GM12878 (cell line): ENCODE results near the gene PRL. TPM values are rescaled to one million over a fixed set of nuclear protein-coding genes. Genes with fewer than 3 reads are reported as not detected.

Source experiments
- ATAC-seq: fragments of 200-7000 bp; cut with Tn5 transposase; 3 replicates; pipeline ENCODE4 v1.9.1; 2020; ENCODE audit warnings: mild to moderate bottlenecking, moderate library complexity
- BruUV-seq: library from RNA; stranded (reverse); fragments of 400-500 nt; replicated peaks from 2 replicates; lab custom pipeline; 2021; lab: Mats Ljungman, UMichigan
- CTCF ChIA-PET: fragments of 300-600 bp; sonication (Branson Sonifier 250); formaldehyde crosslinking; extraction: SDS; loops from one replicate; lab custom pipeline; 2021; ENCODE audit warnings: inconsistent platforms; lab: Yijun Ruan, JAX
- POLR2A ChIA-PET: fragments of 350-600 bp; formaldehyde crosslinking; extraction: SDS; loops from one replicate; lab custom pipeline; 2021; ENCODE audit warnings: inconsistent platforms; lab: Charles Lee
- RAD21 ChIA-PET: fragments of 300-600 bp; sonication (Branson Sonifier 250); formaldehyde crosslinking; loops from one replicate; lab custom pipeline; 2023; ENCODE audit warnings: antibody characterized with exemption; ENCODE audit not compliant: unreplicated experiment; lab: Charles Lee
- SMC1A ChIA-PET: fragments of 300-600 bp; sonication (Branson Sonifier 250); formaldehyde crosslinking; loops from one replicate; lab custom pipeline; 2023; ENCODE audit not compliant: unreplicated experiment, uncharacterized antibody; lab: Charles Lee
- DNase-seq: peaks from one replicate; pipeline ENCODE4 v3.0.0-alpha.2; 2011; ENCODE audit warnings: low read depth, low spot score
- FAIRE-seq: peaks from 3 replicates; lab custom pipeline; 2011; peaks lifted over from hg19 to GRCh38; lab: Jason Lieb, UNC
- H2AFZ ChIP-seq: 2 replicates; pipeline ENCODE4 v1.6.0; 2011; ENCODE audit warnings: low read depth, low read length, control low read depth; ENCODE audit not compliant: control insufficient read depth
- H3K27ac ChIP-seq: 2 replicates; pipeline ENCODE4 v1.5.1; 2011; ENCODE audit warnings: control low read depth; ENCODE audit not compliant: control insufficient read depth, insufficient read depth
- H3K27me3 ChIP-seq, 2 experiments: replicated peaks in 1 of 2; 2 replicates each; pipeline versions ENCODE4 v1.6.0 to v1.6.1; 2011; ENCODE audit warnings: low read length in 1 of 2; ENCODE audit not compliant: control insufficient read depth in 2 of 2, insufficient read depth in 2 of 2
- H3K36me3 ChIP-seq, 2 experiments: 2 replicates each; pipeline ENCODE4 v1.5.1; 2011; ENCODE audit warnings: low read length in 1 of 2; ENCODE audit not compliant: control insufficient read depth in 2 of 2, insufficient read depth in 2 of 2
- H3K4me1 ChIP-seq: 2 replicates; pipeline ENCODE4 v1.6.1; 2011; ENCODE audit warnings: mild to moderate bottlenecking, low read length, moderate library complexity, mixed read lengths; ENCODE audit not compliant: control insufficient read depth, insufficient read depth
- H3K4me2 ChIP-seq: 2 replicates; pipeline ENCODE4 v1.6.0; 2011; ENCODE audit warnings: control low read depth; ENCODE audit not compliant: control insufficient read depth, insufficient read depth
- H3K4me3 ChIP-seq: fragments of 200-600 bp; sonication (generic); 2 replicates; pipeline ENCODE4 v1.5.1; 2016
- H3K79me2 ChIP-seq: 2 replicates; pipeline ENCODE4 v1.6.0; 2011; ENCODE audit warnings: low read length; ENCODE audit not compliant: control insufficient read depth, insufficient read depth
- H3K9ac ChIP-seq: 2 replicates; pipeline ENCODE4 v1.8.0; 2011; ENCODE audit warnings: low read length, control low read depth, mixed read lengths; ENCODE audit not compliant: control insufficient read depth, insufficient read depth
- H3K9me3 ChIP-seq: replicated peaks from 3 replicates; pipeline ENCODE4 v1.5.1; 2011; ENCODE audit warnings: mild to moderate bottlenecking, low read length; ENCODE audit not compliant: control insufficient read depth, insufficient read depth
- H4K20me1 ChIP-seq: 2 replicates; pipeline ENCODE4 v1.6.0; 2011; ENCODE audit not compliant: control insufficient read depth, insufficient read depth
- BHLHE40 ChIP-seq, 2 experiments: fragments of 450-650 bp in 1 of 2; IDR thresholded peaks; 2 replicates each; pipeline ENCODE4 v1.6.1; 2011 to 2017; ENCODE audit warnings: low read depth in 2 of 2, borderline replicate concordance in 1 of 2, improper control_type of control experiment in 1 of 2, low read length in 1 of 2, mild to moderate bottlenecking in 1 of 2
- BMI1 ChIP-seq: fragments of 450-650 bp; IDR thresholded peaks from 2 replicates; pipeline ENCODE4 v1.6.1; 2016; ENCODE audit warnings: mild to moderate bottlenecking, moderate library complexity, borderline replicate concordance
- CHD2 ChIP-seq: IDR thresholded peaks from 2 replicates; pipeline ENCODE4 v1.6.1; 2011; ENCODE audit warnings: low read depth, low read length, improper control_type of control experiment, borderline replicate concordance
- ETV6 ChIP-seq, 2 experiments: fragments of 450-650 bp in 1 of 2; IDR thresholded peaks in 1 of 2; conservative IDR thresholded peaks in 1 of 2; 2 replicates each; pipeline ENCODE4 v1.6.1; 2014; ENCODE audit warnings: antibody characterized with exemption in 1 of 2, borderline replicate concordance in 1 of 2, low read depth in 1 of 2, mild to moderate bottlenecking in 1 of 2, moderate library complexity in 1 of 2
- FOXM1 ChIP-seq: IDR thresholded peaks from 2 replicates; pipeline ENCODE4 v1.6.1; 2012; ENCODE audit warnings: low read depth, mild to moderate bottlenecking, inconsistent platforms, low read length, moderate library complexity
- KLF5 ChIP-seq: fragments of 450-650 bp; IDR thresholded peaks from 2 replicates; pipeline ENCODE4 v1.6.1; 2014; ENCODE audit warnings: mild to moderate bottlenecking; ENCODE audit not compliant: partially characterized antibody
- MEF2A ChIP-seq: IDR thresholded peaks from 2 replicates; pipeline ENCODE4 v1.6.1; 2011; ENCODE audit warnings: low read depth, mild to moderate bottlenecking, low read length, moderate library complexity; ENCODE audit not compliant: insufficient read depth
- NFYA ChIP-seq: IDR thresholded peaks from 2 replicates; pipeline ENCODE4 v1.6.1; 2011; ENCODE audit warnings: low read depth, mild to moderate bottlenecking, low read length, improper control_type of control experiment, borderline replicate concordance
- RBBP5 ChIP-seq: fragments of 200-600 bp; sonication (generic); conservative IDR thresholded peaks from 2 replicates; pipeline ENCODE4 v1.6.1; 2016
- RUNX3 ChIP-seq: IDR thresholded peaks from 2 replicates; pipeline ENCODE4 v1.6.1; 2012; ENCODE audit warnings: low read length, inconsistent platforms
- SMC3 ChIP-seq: IDR thresholded peaks from 2 replicates; pipeline ENCODE4 v1.6.1; 2011; ENCODE audit warnings: low read length, improper control_type of control experiment, borderline replicate concordance
- SUPT20H ChIP-seq: IDR thresholded peaks from 2 replicates; pipeline ENCODE4 v1.6.1; 2011; ENCODE audit warnings: low read depth, mild to moderate bottlenecking, low read length, moderate library complexity, borderline replicate concordance; ENCODE audit not compliant: control insufficient read depth
- ZSCAN29 ChIP-seq: fragments of 450-650 bp; IDR thresholded peaks from 2 replicates; pipeline ENCODE4 v1.6.1; 2017; ENCODE audit warnings: mild to moderate bottlenecking, moderate library complexity
- in situ Hi-C: fragments of 300-500 bp; cut with MboI; formaldehyde crosslinking; loops from 9 replicates; pipeline ENCODE4 v1.14.3; 2018; ENCODE audit warnings: mixed read lengths
- intact Hi-C: fragments of 100-400 bp; cut with micrococcal nuclease; formaldehyde crosslinking; loops from one replicate; pipeline ENCODE4 v1.14.2; 2022; ENCODE audit not compliant: unreplicated experiment
- polyA plus RNA-seq, 11 experiments: library from polyadenylated mRNA; depleted of rRNA in 4 of 11; unstranded in 6 of 11; stranded (reverse) in 5 of 11; fragments of >200 nt; fragmentation: Nextera tagmentation in 4 of 11; fragmentation: Illumina TruSeq in 1 of 11; extraction: Ambion mirVana in 4 of 11; extraction: Trizol in 1 of 11; gene quantifications; 1 replicate in 1 of 11; 2 replicates in 10 of 11; pipeline versions ENCODE4 v1.2.1 to v1.2.3, GENCODE V29; 2011 to 2016; ENCODE audit warnings: inconsistent platforms in 2 of 11, missing spikeins in 2 of 11, low read depth in 1 of 11
- total RNA-seq, 4 experiments: library from RNA; depleted of rRNA in 3 of 4; stranded (reverse); fragments of >200 nt in 3 of 4; fragmentation: Illumina TruSeq in 1 of 4; extraction: Trizol in 1 of 4; gene quantifications; 2 replicates each; pipeline versions ENCODE4 v1.2.1 to v1.2.3, GENCODE V29; 2013 to 2021

Gene PRL
- total and polyA plus RNA-seq, 10 of the 15 experiments (the other 5 are each of a cell fraction or from before 2014, with no cell fraction given), result 0.05 to 34.9 (median 23.5) TPM

DNA sequence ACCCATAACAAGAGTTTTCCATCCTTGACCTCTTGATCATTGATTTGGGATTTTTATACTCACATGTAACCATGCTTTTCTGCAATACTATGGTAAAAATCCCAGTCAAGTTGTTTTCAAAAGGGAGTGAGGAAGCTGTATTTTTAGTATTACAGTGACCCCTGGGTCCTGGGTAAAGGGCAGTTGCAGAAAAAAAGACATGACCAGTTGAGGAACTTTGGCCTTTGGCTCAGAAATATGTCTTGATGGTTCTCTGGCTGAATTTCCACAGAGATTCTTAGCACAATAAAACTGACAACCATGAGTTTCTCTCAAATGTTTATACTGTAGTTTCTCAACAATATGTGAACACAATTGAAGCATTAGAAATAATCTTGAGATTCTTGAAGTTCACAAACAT, 28.6 kb upstream of the PRL start:
- ChIA-PET SMC1A (no interaction called here), POLR2A (no interaction called here), CTCF (no interaction called here)
- H3K9ac ChIP-seq, result no peak overlapping the region
- H3K36me3 ChIP-seq, result no peaks in the 10 kb centered on the region
- no peak overlapping the region for H2AFZ ChIP-seq
- no peak for DNase-seq
- no peaks in the 10 kb centered on the region for H3K79me2 ChIP-seq
- H3K9me3 ChIP-seq, result no peaks in the 10 kb centered on the region; the same call in 1 of the 3 replicates
- H3K27me3 ChIP-seq, result no peaks in the 10 kb centered on the region
- in situ Hi-C loops, result no loop called here
- no peaks in the 10 kb centered on the region for H4K20me1 ChIP-seq
- peaks cover 8% of the 10 kb centered on the region for H3K4me1 ChIP-seq
- H3K4me2 ChIP-seq, result no peak overlapping the region
- no peak overlapping the region for H3K27ac ChIP-seq
- TF ChIP-seq BMI1, result no peak
- no peak for TF ChIP-seq FOXM1
- no peak for TF ChIP-seq MEF2A
- TF ChIP-seq NFYA, result no peak
- TF ChIP-seq SUPT20H, result no peak
- TF ChIP-seq SMC3, result no peak
- TF ChIP-seq KLF5, result no peak
- no peak for TF ChIP-seq ZSCAN29
- no peak for TF ChIP-seq RBBP5
- TF ChIP-seq ETV6 (conservative IDR thresholded peaks at IDR 0.05 in 1 of 2, IDR thresholded peaks at IDR 0.05 in 1 of 2; ENCODE audit: borderline replicate concordance in 1 of 2, low read depth in 1 of 2), result no peak
- TF ChIP-seq BHLHE40 (IDR thresholded peaks at IDR 0.05; ENCODE audit: borderline replicate concordance in 1 of 2, low read depth in 2 of 2, low read length in 1 of 2), result no peak
- TF ChIP-seq CHD2, result no peak
- TF ChIP-seq RUNX3, result no peak
- TF ChIP-seq, all 136 proteins: peak for 0
- no peak overlapping the region for H3K4me3 ChIP-seq
- intact Hi-C loops, result no loop called here
- BruUV-seq, result no TSS peak
- ATAC-seq, result no peak
- no peak for FAIRE-seq
- RAD21 ChIA-PET, result no interaction called here
